ENCODE data around the gene RUNX2.

RUNX2 gene

DNA sequence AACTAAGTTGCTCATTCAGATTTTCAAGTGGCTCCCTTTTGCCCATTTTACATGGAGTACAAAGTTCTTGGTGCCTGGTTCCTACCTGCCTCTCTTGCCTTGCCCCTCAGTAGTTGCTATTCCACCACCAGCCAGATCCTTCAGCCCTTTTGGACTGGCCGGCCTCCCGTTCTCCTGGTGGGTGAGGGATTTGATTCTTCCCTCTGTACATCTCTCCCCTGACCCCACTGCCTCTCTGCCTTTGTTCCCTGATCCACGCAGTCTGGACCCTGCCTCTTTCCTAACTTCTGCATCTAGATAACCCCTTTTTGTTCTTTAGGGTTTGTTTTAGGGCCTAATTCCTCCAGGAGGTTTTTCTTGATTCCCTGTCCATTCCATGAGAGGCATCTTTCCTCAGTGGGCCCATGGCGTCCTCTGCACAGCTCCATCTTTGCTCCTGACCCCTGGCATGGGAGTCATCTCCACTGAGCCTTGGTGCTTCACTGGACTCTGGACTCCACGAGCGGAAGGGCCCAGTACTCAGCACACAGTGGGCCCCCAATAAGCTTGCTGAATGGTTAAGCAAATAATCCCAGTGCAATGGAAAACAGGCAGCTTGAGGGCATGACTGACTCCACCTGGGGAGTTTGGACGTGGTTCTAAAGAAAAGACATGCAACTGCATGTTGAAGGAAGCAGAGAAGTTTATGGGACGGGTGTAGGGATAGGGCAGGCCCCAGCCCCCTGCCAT, 358.9 kb downstream of the RUNX2 start:
- no peak for DNase-seq

DNA sequence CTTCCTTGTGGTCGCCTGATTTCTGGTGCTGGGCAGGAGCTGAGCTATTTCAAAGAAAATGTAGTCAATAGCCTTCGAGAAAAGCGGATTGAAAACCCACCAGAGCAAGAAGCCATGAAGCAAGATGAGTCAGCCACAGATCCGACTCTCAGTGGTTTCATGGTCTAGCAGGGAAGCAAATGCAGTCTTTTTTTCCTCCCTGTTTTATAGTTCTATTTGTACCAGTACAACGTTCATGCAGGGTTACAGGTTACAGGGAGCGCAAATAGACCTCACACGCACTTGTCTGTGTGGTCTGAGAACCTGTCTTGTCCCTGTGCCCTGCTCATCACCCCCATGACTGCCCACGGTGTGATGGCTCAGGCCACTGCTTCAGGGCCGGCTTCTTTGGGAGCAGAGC, 359.4 kb downstream of the RUNX2 start:
- DNase-seq = no peak

DNA sequence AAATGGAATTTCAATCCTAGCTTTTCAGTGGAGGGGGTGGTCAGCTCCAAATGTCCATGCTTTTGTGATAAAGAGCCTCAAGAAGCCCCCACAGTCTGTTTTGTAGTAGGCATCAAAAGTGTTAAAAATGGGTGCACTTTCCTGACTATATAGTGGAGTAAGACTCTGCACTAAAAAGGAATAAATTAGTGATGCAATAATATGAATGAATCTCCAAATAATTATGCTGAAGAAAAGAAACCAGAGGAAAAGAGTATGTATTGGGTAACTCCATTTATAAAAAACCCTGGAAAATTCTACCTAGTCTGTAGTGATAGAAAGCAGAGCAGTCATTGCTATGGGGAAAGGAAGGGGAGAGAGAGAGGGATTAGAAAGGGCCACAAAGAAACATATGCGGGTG, 360.1 kb downstream of the RUNX2 start:
- no peak for DNase-seq

GRCh38 chr6:45689926-45690615, 361.9 kb downstream of the RUNX2 start:
- DNase-seq = no peak

DNA sequence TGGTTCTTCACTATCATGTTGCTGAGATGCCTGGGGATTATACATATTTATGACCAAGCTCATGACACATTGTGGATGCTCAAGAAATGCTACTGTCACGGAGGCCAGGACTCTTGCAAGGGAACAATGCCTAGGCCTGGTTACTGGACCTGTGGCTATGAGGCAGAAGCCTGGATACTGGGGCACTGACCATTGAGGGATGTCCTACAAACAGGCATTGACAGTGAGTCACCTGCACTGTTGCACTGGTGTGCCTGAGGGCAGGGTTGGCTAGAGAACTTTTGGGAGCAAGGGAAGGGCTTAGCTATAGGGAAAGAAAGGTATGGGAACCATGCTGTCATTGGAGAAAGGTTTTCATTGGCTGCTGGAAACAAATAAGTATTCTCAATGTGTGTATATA, 362.7 kb downstream of the RUNX2 start:
- DNase-seq = no peak

- no peak for DNase-seq
Observed at GRCh38 chr6:45691426-45691825, 363.3 kb downstream of the RUNX2 start.

GRCh38 chr6:45692021-45692420, 363.9 kb downstream of the RUNX2 start:
- DNase-seq = no peak

- DNase-seq = no peak
Observed at GRCh38 chr6:45696738-45697137, 368.6 kb downstream of the RUNX2 start.

DNA sequence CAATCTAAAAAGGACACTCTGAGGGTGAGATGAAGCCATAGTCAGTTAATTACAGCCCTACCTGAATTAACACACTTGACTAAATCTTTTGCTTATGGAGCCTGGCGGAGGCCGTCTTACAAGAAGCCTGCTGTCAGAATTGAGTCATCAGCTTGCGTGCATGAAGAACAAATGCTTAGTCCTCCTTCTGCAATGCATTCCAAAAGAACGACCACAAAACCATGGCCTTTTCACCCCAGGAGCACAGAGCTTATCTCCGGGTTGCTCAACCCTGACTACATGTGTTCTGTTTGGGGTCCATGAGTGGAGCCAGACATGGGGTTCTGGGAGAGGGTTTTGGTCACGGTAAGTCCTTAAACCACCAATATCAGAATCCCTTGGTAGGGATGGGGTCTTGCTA, 369.5 kb downstream of the RUNX2 start:
- no peak for DNase-seq

DNA sequence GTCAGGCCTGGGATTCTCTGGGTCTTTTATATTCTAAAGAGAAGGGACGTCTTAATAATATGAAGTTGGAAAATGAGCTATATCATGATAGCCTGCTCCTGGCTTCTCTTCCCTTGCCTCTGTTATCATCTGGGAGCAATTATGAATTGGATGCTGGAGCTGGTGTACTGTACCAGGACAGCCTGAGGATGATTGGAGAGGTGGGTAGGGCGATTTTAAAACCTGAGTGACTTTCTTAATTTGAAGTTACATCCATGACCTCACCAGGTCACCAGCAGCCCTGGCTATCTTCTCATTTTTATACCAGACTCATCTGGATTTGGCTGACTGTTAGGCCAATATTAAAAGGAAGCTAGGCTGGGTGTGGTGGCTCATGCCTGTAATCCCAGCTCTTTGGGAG, 369.9 kb downstream of the RUNX2 start:
- DNase-seq = no peak

- DNase-seq = no peak
Observed at GRCh38 chr6:45699663-45700062, 371.5 kb downstream of the RUNX2 start.

GRCh38 chr6:45702849-45703739, 375.0 kb downstream of the RUNX2 start:
- no peak for DNase-seq

DNA sequence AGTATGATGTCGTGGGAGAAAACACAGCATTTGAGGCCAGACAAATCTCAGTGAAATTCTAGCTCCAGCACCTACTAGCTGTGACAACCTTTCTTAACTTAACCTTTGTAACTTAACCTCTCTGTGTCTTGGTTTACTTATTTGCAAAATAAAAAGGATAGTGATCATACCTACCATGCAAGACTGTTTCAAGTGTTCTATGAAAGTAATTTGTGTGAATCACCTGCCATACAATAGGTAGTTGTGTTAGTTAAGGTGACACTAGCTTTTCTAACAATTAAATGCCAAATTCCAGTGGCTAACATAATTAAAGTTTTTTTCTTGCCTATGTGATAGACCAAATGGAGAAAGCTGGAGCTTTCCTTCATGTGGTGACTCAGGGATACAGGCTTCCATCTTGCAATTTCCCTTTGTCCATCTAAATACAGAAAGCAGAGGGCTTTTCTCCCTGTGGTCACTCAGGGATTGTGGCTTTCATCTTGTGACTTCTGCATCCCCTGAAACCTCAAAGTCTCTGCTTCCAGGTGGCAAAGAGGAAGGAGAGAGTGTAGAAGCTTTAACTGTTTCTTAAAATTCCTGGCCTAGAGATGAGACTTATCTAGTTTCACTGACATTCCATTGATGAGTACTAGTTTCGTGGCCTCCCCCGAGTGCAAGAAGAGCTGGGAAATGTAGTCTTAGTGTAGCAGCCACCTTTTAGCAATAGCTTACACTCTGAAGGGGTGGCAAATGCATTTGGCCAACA, 376.1 kb downstream of the RUNX2 start:
- no peak for DNase-seq

DNA sequence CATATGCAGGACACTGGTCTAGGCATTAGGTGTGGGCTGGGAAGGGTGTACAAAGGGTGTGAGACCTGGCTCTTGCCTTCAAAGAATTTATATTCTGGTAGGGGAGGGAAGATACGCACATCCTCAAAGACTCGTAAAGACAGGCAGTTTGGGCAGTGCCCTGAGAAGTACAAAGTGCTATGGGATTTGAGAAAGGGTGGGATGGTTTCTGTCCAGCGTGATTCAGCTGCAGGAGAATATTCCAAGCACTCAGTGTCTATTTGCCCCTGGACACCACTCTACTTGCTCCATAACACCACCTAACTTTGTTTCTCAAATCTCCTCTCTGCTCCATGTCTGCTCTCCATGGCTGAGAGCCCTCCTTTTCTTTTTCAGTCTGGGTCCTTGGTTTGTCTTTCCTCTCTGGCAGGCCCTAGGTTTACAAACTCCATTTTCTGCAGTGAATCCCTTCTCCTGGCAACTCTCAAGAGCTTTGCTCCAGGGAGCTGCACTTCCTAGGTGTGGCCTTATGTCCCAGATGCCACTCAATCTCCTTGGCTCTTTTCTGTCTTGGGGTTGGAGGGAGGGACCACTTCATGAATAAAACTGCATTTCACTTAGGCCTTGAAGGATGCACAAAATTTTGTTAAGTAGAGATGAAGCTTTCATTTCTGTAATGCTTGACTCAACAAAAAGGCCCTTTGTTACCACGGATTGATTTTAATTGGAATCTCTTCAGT, 377.2 kb downstream of the RUNX2 start:
- DNase-seq = no peak

- DNase-seq = no peak
Observed at GRCh38 chr6:45706319-45706718, 378.2 kb downstream of the RUNX2 start.

DNA sequence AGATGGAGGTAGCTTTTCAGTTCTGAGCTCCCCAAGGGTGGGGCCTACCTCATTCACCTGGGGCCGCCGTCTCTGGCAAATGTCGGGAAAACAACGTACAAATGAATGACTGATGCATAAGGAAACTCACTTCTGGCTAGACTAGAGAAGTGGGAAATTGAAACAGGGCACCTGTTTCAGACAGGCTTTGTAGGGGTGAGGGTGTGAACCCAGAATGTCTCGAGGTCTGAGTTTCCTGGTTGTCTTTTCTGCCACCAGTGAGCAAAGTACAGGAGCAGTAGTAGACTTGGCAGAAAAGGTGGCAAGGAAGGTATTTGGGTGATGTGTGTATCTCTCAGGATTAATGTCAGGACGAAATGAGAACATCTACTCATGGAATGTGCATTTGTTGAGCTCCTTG, 379.0 kb downstream of the RUNX2 start:
- DNase-seq = no peak

GRCh38 chr6:45709781-45710220, 381.7 kb downstream of the RUNX2 start:
- DNase-seq = no peak

GRCh38 chr6:45710304-45710821, 382.2 kb downstream of the RUNX2 start:
- no peak for DNase-seq

DNA sequence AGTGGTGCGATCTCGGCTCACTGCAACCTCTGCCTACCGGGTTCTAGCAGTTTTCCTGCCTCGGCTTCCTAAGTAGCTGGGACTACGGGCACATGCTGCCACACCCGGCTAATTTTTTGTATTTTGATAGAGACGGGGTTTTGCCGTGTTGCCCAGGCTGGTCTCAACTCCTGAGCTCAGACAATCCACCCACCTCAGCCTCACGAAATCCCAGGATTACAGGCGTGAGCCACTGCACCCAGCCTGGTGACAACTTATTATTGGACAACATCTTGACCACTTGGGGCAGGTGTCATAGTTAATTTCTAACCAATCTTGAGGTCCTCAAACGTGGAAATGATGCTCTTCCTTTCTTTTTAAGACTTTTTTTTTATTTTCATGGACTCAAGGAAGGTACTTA, 383.9 kb downstream of the RUNX2 start:
- no peak for DNase-seq

DNA sequence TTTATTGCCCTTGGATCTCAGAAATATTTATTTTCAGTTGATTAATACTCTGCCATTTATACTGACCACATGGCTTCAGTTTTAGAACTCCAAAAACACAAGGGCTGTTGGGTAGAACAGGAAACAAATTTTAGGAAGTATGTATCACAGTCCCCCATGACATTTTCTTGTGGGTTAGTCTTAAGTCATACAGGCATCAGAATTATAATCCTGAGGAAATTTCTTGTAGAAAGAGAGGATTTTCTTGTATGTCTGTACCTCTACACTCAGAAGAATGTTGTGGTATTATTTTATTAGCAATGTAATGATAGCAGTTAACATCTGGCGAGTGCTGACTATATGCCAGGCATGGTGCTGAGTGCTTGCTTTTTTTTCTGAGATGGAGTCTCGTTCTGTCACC, 384.7 kb downstream of the RUNX2 start:
- no peak for DNase-seq

All from stimulated activated naive CD4-positive, alpha-beta T cell (primary cell).